Stomach (tissue), 4 donors: ENCODE results near the gene NCOA1.

Experiments used
- POLR2AphosphoS5 ChIP-seq, 3 donors: sonication (generic); formaldehyde crosslinking; IDR thresholded peaks; one replicate each; pipeline ENCODE4 v1.6.1; 2016; ENCODE audit warnings: antibody characterized with exemption in 3 of 3
- TF ChIP-seq, protein P1 (sequence below), 7 experiments: fragments of 450-650 bp in 4 of 7; fragments of 200-600 bp in 3 of 7; sonication (generic) in 3 of 7; IDR thresholded peaks; one replicate each; pipeline ENCODE4 v1.5.1; 2016 to 2019; ENCODE audit warnings: antibody characterized with exemption in 7 of 7, control low read depth in 2 of 7, mild to moderate bottlenecking in 1 of 7

DNA sequence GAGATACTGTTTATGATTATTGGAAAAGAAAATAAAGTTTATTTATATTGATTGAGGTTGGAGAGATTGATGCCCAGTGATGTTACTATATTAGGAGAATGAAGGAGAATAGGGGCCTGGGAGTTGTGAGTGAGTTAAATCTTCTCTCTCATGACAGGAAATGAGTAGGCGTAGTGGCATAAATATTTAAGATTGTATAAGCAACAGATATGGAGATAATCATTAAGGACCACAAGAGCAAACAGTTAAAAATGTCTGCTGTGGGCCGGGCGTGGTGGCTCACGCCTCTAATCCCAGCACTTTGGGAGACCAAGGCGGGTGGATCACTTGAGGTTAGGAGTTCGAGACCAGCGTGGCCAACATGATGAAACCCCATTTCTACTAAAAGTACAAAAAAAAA, 239.4 kb downstream of the NCOA1 start:
- TF ChIP-seq, protein P1, sequence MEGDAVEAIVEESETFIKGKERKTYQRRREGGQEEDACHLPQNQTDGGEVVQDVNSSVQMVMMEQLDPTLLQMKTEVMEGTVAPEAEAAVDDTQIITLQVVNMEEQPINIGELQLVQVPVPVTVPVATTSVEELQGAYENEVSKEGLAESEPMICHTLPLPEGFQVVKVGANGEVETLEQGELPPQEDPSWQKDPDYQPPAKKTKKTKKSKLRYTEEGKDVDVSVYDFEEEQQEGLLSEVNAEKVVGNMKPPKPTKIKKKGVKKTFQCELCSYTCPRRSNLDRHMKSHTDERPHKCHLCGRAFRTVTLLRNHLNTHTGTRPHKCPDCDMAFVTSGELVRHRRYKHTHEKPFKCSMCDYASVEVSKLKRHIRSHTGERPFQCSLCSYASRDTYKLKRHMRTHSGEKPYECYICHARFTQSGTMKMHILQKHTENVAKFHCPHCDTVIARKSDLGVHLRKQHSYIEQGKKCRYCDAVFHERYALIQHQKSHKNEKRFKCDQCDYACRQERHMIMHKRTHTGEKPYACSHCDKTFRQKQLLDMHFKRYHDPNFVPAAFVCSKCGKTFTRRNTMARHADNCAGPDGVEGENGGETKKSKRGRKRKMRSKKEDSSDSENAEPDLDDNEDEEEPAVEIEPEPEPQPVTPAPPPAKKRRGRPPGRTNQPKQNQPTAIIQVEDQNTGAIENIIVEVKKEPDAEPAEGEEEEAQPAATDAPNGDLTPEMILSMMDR (IDR thresholded peaks at IDR 0.05): no peak
- TF ChIP-seq POLR2AphosphoS5 (IDR thresholded peaks at IDR 0.05): no peak
